Fibroblast of pulmonary artery (primary cell): Measurements from ENCODE around the gene SPRED3.
"Not testable (repeated sequence)": the region's sequence is repeated elsewhere in the genome, so short reads cannot be mapped to it uniquely, and the experiment has no call there.

ENCODE experiments used
- DNase-seq: peaks from one replicate; pipeline ENCODE4 v3.0.0-alpha.2; 2010; ENCODE audit warnings: low read depth
- H3K4me3 ChIP-seq: replicated peaks from 2 replicates; pipeline ENCODE4 v1.5.1; 2011; ENCODE audit warnings: low read depth, mild to moderate bottlenecking, control low read depth, low read length, moderate library complexity
- TF ChIP-seq, protein P1 (sequence below): IDR thresholded peaks from 2 replicates; pipeline ENCODE4 v1.5.1; 2011; ENCODE audit warnings: mild to moderate bottlenecking, control low read depth, low read length, inconsistent platforms; ENCODE audit errors: missing control alignments

Gene SPRED3

DNA sequence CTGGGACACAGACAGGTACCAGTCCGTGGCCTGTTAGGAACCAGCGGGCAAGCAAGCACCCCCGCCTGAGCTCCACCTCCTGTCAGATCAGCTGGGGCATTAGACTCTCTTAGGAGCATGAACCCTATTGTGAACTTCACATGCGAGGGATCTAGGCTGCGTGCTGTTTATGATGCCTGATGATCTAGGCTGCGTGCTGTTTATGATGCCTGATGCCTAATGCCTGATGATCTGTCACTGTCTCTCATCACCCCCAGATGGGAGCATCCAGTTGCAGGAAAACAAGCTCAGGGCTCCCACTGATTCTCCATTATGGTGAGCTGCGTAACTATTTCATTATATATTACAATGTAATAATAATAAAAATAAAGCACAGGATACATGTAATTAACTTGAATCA, 33.9 kb downstream of the SPRED3 start:
- no peak overlapping the region for H3K4me3 ChIP-seq
- no peak for DNase-seq
- TF ChIP-seq, protein P1, sequence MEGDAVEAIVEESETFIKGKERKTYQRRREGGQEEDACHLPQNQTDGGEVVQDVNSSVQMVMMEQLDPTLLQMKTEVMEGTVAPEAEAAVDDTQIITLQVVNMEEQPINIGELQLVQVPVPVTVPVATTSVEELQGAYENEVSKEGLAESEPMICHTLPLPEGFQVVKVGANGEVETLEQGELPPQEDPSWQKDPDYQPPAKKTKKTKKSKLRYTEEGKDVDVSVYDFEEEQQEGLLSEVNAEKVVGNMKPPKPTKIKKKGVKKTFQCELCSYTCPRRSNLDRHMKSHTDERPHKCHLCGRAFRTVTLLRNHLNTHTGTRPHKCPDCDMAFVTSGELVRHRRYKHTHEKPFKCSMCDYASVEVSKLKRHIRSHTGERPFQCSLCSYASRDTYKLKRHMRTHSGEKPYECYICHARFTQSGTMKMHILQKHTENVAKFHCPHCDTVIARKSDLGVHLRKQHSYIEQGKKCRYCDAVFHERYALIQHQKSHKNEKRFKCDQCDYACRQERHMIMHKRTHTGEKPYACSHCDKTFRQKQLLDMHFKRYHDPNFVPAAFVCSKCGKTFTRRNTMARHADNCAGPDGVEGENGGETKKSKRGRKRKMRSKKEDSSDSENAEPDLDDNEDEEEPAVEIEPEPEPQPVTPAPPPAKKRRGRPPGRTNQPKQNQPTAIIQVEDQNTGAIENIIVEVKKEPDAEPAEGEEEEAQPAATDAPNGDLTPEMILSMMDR = no peak

DNA sequence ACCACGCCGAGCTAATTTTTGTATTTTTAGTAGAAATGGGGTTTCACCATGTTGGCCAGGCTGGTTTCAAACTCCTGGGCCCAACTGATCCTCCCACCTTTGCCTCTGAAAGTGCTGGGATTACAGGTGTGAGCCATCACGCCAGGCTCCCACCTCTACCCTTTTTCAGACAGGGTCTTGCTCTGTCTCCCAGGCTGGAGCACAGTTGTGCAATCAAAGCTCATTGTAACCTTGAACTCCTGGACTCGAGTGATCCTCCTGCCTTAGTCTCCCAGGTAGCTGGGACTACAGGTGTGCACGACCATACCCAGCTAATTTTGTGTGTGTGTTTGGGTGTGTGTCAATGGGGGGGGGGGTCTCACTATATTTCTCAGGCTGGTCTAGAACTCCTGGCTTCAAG, 35.8 kb downstream of the SPRED3 start:
- TF ChIP-seq, protein P1 = no peak
- no peak overlapping the region for H3K4me3 ChIP-seq
- DNase-seq = no peak

DNA sequence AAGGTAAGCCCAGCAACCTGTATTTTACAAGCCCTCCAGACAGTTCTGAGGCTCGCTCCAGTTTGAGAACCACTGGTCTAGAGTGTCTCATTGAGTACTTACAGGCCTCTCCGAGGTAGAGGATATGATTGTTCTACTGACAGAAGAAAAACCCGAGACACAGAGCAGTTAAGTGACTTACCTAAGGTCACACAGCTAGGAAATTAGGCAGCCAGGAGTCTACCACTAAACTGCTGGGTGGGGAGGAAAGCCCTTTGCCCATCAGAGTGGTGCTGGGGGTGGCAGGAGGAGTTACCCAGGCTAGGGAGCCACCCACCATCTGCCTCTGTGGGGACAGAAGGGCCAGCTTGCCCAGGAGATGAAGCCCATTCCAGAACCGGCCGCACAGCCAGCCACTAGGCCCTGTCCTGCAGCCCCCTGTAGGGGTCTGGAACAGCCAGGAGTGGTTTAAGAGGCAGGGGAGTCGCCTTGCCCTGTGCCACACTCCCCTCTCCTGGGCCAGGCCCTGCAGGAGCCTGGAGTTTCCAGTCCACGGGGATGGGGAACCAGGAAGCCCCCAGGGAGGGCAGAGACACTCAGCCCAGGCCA, 36.8 kb downstream of the SPRED3 start:
- no peak for DNase-seq
- H3K4me3 ChIP-seq = no peak overlapping the region
- TF ChIP-seq, protein P1 = no peak

DNA sequence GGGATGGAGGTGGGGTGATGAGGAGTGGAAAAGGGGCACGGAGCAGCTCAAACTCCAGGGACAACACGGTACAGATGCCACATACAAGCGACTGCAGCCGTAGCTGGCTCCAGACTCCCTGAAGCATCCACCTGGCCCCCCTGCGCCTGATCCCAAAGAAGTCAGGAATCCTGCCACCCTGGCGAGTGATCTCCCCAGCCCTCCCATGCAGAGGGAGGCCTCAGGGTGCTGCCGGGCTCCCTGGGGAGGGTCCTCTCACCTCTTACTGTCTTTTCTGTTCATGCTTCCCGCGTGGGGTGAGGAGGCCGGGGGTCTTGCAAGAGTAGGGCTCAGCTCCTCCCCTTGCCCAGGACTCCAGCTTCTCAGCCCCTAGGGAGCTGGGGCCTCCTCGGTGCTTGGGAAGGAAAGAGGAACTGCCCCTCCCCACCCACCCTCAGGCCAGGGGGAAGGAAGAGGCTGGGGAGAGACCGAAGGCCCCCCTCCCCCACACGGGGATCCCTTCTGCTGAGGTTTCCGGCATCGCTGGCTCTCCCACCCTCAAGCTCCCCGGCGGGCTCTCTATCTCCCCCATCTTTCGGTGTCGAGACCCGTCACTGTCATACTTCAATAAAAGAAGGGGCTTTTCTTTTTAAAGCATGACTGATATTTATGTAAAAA, 37.4 kb downstream of the SPRED3 start, which contains the start of gene RASGRP4:
Gene RASGRP4, minus strand, starts transcription at position 410 of the 657 bp plus-strand sequence. Its CDS starts 128 bp downstream, at position 282.
- DNase-seq = no peak
- H3K4me3 ChIP-seq = no peak within 1 kb of the TSS

DNA sequence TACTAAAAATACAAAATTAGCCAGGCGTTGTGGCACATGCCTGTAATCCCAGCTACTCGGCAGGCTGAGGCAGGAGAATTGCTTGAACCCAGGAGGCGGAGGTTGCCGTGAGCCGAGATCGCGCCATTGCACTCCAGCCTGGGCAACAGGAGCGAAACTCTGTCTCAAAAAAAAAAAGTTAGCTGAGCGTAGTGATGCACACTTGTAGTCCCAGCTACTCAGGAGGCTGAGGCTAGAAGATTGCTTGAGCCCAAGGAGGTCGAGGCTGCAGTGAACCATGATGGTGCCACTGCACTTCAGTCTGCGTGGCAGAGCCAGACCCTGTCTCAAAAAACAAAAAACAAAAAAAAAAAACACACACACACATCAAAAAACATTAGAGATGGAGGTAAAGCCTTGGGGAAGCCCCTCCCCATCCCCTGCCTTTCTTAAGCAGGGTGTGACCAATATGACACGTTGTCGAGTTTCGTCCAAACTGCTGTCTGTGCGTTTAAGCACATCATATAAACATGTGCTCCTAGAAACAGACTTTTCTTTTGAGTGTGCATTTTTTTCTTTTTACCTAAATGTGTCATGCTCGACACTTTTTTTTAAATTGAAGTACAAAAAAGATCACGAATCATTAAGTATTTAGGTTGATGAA, 38.7 kb downstream of the SPRED3 start:
- not testable (repeated sequence) for H3K4me3 ChIP-seq, DNase-seq

More for the DNA sequence above, 37.4 kb downstream of the SPRED3 start, which contains the start of gene RASGRP4:
- TF ChIP-seq, protein P1 = no peak

DNA sequence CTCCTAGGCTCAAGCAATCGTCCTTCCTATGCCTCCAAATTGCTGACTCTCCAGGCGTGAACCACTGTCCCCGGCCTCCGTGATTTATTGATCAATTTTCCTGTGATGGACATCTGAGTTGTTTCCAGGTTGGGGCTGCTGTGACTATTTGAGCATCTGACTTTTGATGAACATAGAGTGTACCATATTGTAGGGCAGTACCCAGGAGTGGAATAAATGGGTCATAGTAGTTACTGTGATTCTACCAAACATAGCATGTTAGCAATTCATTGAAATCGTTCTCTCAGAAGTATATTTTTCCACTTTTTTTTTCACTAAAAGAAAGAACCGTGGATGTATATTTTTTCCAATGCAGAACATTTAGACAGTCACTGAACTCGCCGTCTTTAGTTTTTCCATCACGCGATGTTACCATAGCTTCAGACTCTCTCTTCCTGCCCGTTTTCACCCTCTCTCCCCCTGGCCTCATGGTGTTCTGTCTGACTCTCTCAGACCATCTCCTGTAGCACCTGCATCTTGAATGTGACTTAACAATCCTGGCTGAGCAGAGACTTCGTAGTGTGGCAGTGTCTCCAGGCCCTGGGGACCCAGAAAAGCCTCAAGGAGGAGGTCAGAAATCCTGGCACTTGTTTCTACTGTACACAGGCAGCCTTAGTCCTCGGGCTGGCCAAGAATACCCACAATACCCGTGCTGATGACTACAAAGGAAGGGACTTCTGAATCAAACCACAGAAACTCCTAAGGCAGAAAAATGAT, 40.7 kb downstream of the SPRED3 start:
- H3K4me3 ChIP-seq = no peak overlapping the region
- no peak for DNase-seq
- TF ChIP-seq, protein P1 = no peak

DNA sequence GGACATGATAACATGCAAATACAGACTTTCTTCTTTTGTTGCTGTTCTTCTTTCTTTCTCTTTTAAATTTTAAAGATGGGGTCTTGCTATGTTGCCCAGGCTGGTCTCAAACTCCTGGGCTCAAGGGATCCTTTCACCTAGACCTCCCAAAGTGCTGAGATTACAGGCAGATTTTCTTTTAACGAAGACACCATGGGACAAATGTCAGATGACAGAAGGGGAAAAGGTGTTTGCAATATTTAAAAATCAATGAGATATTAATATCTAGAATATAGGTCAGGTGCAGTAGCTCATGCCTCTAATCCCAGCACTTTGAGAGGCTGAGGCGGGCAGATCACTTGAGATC, 41.3 kb downstream of the SPRED3 start:
- no peak for DNase-seq
- TF ChIP-seq, protein P1 = no peak
- no peak overlapping the region for H3K4me3 ChIP-seq
